GOT3 (cell line): ENCODE results near the gene SLCO2B1.

Source experiments
- DNase-seq: peaks from one replicate; lab custom pipeline; 2025; ENCODE audit warnings: mixed read lengths; lab: John Stamatoyannopoulos, UW

SLCO2B1 gene

GRCh38 chr11:75246671-75247350 is 95.9 kb downstream of the SLCO2B1 start:
- no peak for DNase-seq

- no peak for DNase-seq
Measured at GRCh38 chr11:75248924-75249256, 98.0 kb downstream of the SLCO2B1 start.

GRCh38 chr11:75249704-75250103 is 98.8 kb downstream of the SLCO2B1 start:
- DNase-seq = no peak

DNA sequence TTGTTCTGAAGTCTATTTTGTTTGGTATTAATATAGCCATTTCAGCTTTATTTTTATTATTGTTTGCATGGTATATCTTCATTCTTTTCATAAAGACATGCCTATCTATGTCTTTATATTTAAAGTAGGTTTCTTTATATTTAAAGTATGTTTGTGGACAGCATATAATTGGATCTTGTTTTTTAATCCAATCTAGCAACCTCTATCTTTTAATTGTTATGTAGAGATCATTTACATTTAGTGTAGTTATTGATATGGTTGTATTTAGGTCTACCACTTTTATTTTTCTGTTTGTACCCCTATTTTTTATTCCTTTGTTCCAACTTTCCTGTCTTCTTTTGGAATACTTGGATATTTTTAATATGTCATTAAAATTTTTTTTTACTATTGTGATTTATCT is 103.4 kb downstream of the SLCO2B1 start:
- DNase-seq = no peak
